ENCODE data around the gene ARHGAP8.

- TF ChIP-seq POLR2AphosphoS5 (IDR thresholded peaks at IDR 0.05; ENCODE audit: borderline replicate concordance, low read depth, low read length) (no peak), EZH2 (IDR thresholded peaks at IDR 0.05) (no peak), FOXP2 (optimal IDR thresholded peaks at IDR 0.05; ENCODE audit: control extremely low read depth, extremely low read length, insufficient read depth) (no peak)
Measured at GRCh38 chr22:44885806-44886360, 133.5 kb downstream of the ARHGAP8 start.

Measured in SK-N-MC (cell line).